GM21515 (cell line): Measurements from ENCODE around the gene SLC7A10.

Experiments used
- ATAC-seq: cut with Tn5 transposase; IDR thresholded peaks from one replicate; pipeline ENCODE4 v1.9.1; 2021; ENCODE audit not compliant: unreplicated experiment

The SLC7A10 gene

GRCh38 chr19:33225458-33225926 lies at the start of gene SLC7A10:
Gene SLC7A10, minus strand, starts transcription at chr19:33225850. Its CDS starts 147 bp downstream, at chr19:33225703.
- ATAC-seq, result no peak

GRCh38 chr19:33274663-33275558 lies 49.3 kb upstream of the SLC7A10 start:
- ATAC-seq, result no peak

GRCh38 chr19:33273881-33274662 lies 48.4 kb upstream of the SLC7A10 start:
- no peak for ATAC-seq

GRCh38 chr19:33273065-33273736 lies 47.6 kb upstream of the SLC7A10 start:
- no peak for ATAC-seq

- no peak for ATAC-seq
Observed at GRCh38 chr19:33271246-33272021, 45.8 kb upstream of the SLC7A10 start.

- ATAC-seq, result no peak
Observed at GRCh38 chr19:33270769-33271168, 45.1 kb upstream of the SLC7A10 start.

- no peak for ATAC-seq
Observed at GRCh38 chr19:33269016-33269415, 43.4 kb upstream of the SLC7A10 start.

GRCh38 chr19:33268162-33268991 lies 42.7 kb upstream of the SLC7A10 start:
- no peak for ATAC-seq

- no peak for ATAC-seq
Observed at GRCh38 chr19:33267706-33268105, 42.1 kb upstream of the SLC7A10 start.

- no peak for ATAC-seq
Observed at GRCh38 chr19:33266974-33267484, 41.4 kb upstream of the SLC7A10 start.

GRCh38 chr19:33264881-33265445 lies 39.3 kb upstream of the SLC7A10 start:
- ATAC-seq, result no peak

GRCh38 chr19:33263325-33264023 lies 37.8 kb upstream of the SLC7A10 start:
- no peak for ATAC-seq

GRCh38 chr19:33261511-33262189 lies 36.0 kb upstream of the SLC7A10 start:
- no peak for ATAC-seq

- no peak for ATAC-seq
Observed at GRCh38 chr19:33260628-33261418, 35.2 kb upstream of the SLC7A10 start.

GRCh38 chr19:33259539-33259938 lies 33.9 kb upstream of the SLC7A10 start:
- no peak for ATAC-seq

GRCh38 chr19:33257828-33258227 lies 32.2 kb upstream of the SLC7A10 start:
- ATAC-seq, result no peak

- no peak for ATAC-seq
Observed at GRCh38 chr19:33256261-33256660, 30.6 kb upstream of the SLC7A10 start.
